Activated CD4-positive, alpha-beta T cell treated with anti-CD3 and anti-CD28 coated beads for 36 hours (primary cell): ENCODE measurements around the gene VLDLR. TPM values are rescaled to one million over a fixed set of nuclear protein-coding genes. Genes with fewer than 3 reads are reported as not detected.

ENCODE experiments used
- ATAC-seq: fragments of 200-7000 bp; cut with Tn5 transposase; one replicate; pipeline ENCODE4 v1.10.0; 2021; ENCODE audit warnings: mild to moderate bottlenecking, moderate library complexity
- CTCF ChIA-PET: fragments of 350-600 bp; sonication (Branson Sonifier 250); formaldehyde crosslinking; loops from one replicate; lab custom pipeline; 2021; ENCODE audit warnings: antibody characterized with exemption; lab: Charles Lee
- POLR2A ChIA-PET: fragments of 350-600 bp; sonication (Branson Sonifier 250); formaldehyde crosslinking; loops from one replicate; lab custom pipeline; 2021; ENCODE audit warnings: antibody characterized with exemption, inconsistent platforms; lab: Charles Lee
- DNase-seq: peaks from one replicate; pipeline ENCODE4 v3.0.0-alpha.2; 2020
- H3K27ac Mint-ChIP-seq: one replicate; pipeline ENCODE4 v1.8.0; 2021; ENCODE audit warnings: mixed read lengths
- H3K27me3 Mint-ChIP-seq: one replicate; pipeline ENCODE4 v1.8.0; 2021; ENCODE audit warnings: mixed read lengths
- H3K36me3 Mint-ChIP-seq: one replicate; pipeline ENCODE4 v1.8.0; 2021; ENCODE audit warnings: low read depth, mixed read lengths
- H3K4me1 Mint-ChIP-seq: one replicate; pipeline ENCODE4 v1.8.0; 2021; ENCODE audit warnings: mixed read lengths
- H3K4me3 Mint-ChIP-seq: one replicate; pipeline ENCODE4 v1.8.0; 2021; ENCODE audit warnings: mild to moderate bottlenecking, moderate library complexity, mixed read lengths
- H3K9me3 Mint-ChIP-seq: one replicate; pipeline ENCODE4 v1.8.0; 2021; ENCODE audit warnings: low read depth, mixed read lengths
- intact Hi-C, 2 experiments: fragments of 100-400 bp; cut with DNase I in 1 of 2; cut with micrococcal nuclease in 1 of 2; formaldehyde crosslinking; loops; one replicate each; pipeline versions ENCODE4 v1.14.2 to v1.15.1; 2022 to 2024; cut with DNase I, micrococcal nuclease
- total RNA-seq, 2 experiments: library from RNA; stranded (reverse); gene quantifications; one replicate each; pipeline ENCODE4 v1.2.3, GENCODE V29; 2021

The VLDLR gene
- total RNA-seq, 2 experiments from 2014 or later, result 12.7 to 14.5 TPM

GRCh38 chr9:2602704-2603116, 18.9 kb upstream of the VLDLR start:
- intact Hi-C loops, result no loop called here
- no peaks in the 10 kb centered on the region for H3K36me3 Mint-ChIP-seq
- ChIA-PET POLR2A (no interaction called here), CTCF (no interaction called here)
- H3K27me3 Mint-ChIP-seq, result peaks cover 19% of the 10 kb centered on the region
- no peak for ATAC-seq
- H3K27ac Mint-ChIP-seq, result no peak overlapping the region
- no peak overlapping the region for H3K4me3 Mint-ChIP-seq
- no peaks in the 10 kb centered on the region for H3K9me3 Mint-ChIP-seq
- no peaks in the 10 kb centered on the region for H3K4me1 Mint-ChIP-seq
- DNase-seq, result no peak

DNA sequence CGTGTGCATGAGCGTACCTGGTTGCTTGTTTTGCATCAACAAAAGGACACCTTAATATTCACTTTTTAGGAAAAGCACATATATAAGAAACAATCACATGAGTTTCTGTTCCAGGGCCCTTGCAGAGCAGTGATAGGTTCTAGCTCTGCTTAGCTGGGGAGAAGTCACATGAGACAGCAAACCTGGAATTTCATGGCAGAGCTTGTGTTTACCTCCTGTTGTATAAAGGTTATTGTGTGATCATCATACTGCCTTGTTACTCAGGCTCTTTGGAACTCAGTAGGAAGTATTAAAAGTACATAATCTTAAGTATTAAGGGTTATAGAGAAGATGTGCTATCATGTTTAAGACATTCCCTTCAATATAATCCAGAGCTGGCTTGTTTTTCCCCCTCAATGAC, 18.0 kb upstream of the VLDLR start:
- H3K27ac Mint-ChIP-seq, result no peak overlapping the region
- intact Hi-C loops, result no loop called here
- peaks cover 17% of the 10 kb centered on the region for H3K27me3 Mint-ChIP-seq
- no peaks in the 10 kb centered on the region for H3K9me3 Mint-ChIP-seq
- no peaks in the 10 kb centered on the region for H3K36me3 Mint-ChIP-seq
- no peak overlapping the region for H3K4me3 Mint-ChIP-seq
- ChIA-PET POLR2A (no interaction called here), CTCF (no interaction called here)
- H3K4me1 Mint-ChIP-seq, result no peaks in the 10 kb centered on the region
- DNase-seq, result no peak
- ATAC-seq, result no peak

DNA sequence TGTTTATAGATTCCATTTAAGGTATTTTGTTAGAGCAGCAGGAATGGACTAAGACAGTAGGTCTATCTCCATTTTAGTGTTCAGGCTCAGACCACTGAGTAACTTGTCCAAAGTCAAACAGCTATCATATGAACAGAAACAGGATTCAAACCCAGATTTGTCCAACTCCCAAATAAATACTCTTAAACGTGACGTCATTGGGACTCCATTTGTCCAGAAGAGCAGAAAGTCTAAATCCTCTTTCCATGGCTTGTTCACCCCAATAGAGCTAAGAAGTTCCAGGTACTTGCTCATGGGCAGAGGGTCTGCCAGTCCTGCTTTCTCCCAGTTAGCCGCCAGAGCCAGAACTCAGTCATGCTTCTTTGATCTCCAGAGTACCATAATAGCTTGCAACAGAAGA, 16.3 kb upstream of the VLDLR start:
- Mint-ChIP-seq H3K27ac (no peak overlapping the region), H3K9me3 (no peaks in the 10 kb centered on the region), H3K4me1 (no peaks in the 10 kb centered on the region), H3K36me3 (no peaks in the 10 kb centered on the region), H3K27me3 (peaks cover 11% of the 10 kb centered on the region), H3K4me3 (no peak overlapping the region)
- CTCF ChIA-PET, result interaction anchor here (0.6 to 0.7 kb wide), 2 partner anchors 362 to 1100 kb away, joined by 3 read pairs; no protein-coding TSS in a partner anchor
- ATAC-seq (no peak), DNase-seq (no peak)
- intact Hi-C loops, result no loop called here
- POLR2A ChIA-PET, result no interaction called here

- no peak overlapping the region for H3K4me3 Mint-ChIP-seq
- DNase-seq (no peak), ATAC-seq (no peak)
- POLR2A ChIA-PET, result no interaction called here
- CTCF ChIA-PET, result no interaction called here
- no peaks in the 10 kb centered on the region for H3K4me1 Mint-ChIP-seq
- peaks cover 13% of the 10 kb centered on the region for H3K27me3 Mint-ChIP-seq
- H3K36me3 Mint-ChIP-seq, result no peaks in the 10 kb centered on the region
- intact Hi-C loops, result no loop called here
- no peak overlapping the region for H3K27ac Mint-ChIP-seq
- H3K9me3 Mint-ChIP-seq, result no peaks in the 10 kb centered on the region
These were observed 13.3 kb upstream of the VLDLR start for GRCh38 chr9:2608276-2608675.

DNA sequence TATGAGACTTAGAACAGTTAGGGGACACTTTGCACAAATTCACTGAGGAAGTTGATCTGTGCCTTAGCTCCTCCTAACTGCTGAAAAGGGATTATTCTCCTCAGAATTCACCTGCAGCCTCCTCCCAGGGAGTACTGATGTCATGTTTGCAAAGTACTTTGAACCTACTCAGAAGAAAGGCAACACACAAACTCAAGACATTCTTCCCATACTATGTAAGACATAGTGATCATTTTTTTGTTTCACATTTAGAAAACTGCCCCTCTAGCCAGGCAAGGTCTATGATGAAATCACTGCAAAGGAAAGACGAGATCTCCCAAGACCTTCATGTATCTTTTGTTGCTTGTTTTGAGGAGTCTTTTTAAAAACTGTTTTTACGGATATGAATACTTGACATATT, 10.6 kb upstream of the VLDLR start:
- Mint-ChIP-seq H3K27ac (no peak overlapping the region), H3K9me3 (no peaks in the 10 kb centered on the region), H3K4me3 (no peak overlapping the region), H3K4me1 (no peaks in the 10 kb centered on the region), H3K36me3 (no peaks in the 10 kb centered on the region), H3K27me3 (peaks cover 17% of the 10 kb centered on the region)
- POLR2A ChIA-PET, result no interaction called here
- ATAC-seq, result no peak
- no peak for DNase-seq
- CTCF ChIA-PET, result no interaction called here
- intact Hi-C loops, result no loop called here

DNA sequence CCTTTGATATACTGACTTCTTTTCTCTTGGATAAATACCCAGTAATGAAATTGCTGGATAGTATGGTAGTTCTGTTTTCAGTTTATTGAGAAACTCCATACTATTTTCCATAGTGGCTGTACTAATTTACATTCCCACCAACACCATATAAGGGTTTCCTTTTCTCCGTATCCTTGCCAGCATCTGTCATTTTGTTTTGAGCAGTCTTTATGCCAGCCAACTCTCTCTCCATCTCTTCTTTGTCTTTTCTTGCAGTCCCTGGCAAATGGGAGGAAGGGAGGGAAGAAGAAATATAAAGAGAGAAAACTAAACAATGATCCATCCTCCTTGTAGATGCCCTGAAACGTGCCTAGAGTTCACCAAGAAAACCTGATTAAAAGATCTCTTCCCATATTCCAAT, 9.6 kb upstream of the VLDLR start:
- Mint-ChIP-seq H3K4me3 (no peak overlapping the region), H3K36me3 (no peaks in the 10 kb centered on the region), H3K4me1 (no peaks in the 10 kb centered on the region), H3K9me3 (no peaks in the 10 kb centered on the region), H3K27ac (no peak overlapping the region), H3K27me3 (peaks cover 17% of the 10 kb centered on the region)
- intact Hi-C loops, result no loop called here
- ATAC-seq, result no peak
- CTCF ChIA-PET, result no interaction called here
- DNase-seq, result no peak
- POLR2A ChIA-PET, result no interaction called here

DNA sequence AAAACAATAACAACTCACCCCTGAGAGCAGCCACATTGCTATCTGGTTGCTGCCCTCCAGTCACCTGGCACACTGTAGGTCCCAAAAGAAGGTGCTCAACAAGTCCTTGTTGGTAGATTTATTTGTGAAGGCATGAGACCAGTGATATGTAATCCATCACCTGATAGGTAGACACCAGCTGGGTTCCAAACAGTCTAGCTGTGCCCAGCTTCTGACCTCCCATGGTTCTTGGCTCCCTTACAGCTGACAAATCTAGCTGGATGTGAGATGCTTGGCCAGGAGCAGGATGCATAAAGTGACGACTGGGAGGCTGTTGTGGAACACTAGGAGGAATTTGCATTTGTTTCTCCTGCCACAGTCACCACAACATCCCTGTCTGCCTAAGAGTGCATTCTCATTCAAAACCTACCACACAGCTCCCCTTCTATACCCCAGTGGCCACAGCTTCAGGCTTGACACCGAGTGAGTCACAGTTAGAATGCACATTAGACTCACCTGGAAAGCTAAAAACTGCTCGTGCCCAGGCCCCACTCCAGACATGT, 7.8 kb upstream of the VLDLR start:
- Mint-ChIP-seq H3K4me3 (no peak overlapping the region), H3K36me3 (no peaks in the 10 kb centered on the region), H3K27me3 (peaks cover 27% of the 10 kb centered on the region), H3K27ac (no peak overlapping the region), H3K4me1 (no peaks in the 10 kb centered on the region), H3K9me3 (no peaks in the 10 kb centered on the region)
- intact Hi-C loops, result no loop called here
- CTCF ChIA-PET, result no interaction called here
- DNase-seq (no peak), ATAC-seq (no peak)
- POLR2A ChIA-PET, result no interaction called here

- ChIA-PET CTCF (no interaction called here), POLR2A (no interaction called here)
- peaks cover 41% of the 10 kb centered on the region for H3K27me3 Mint-ChIP-seq
- no peaks in the 10 kb centered on the region for H3K9me3 Mint-ChIP-seq
- H3K4me1 Mint-ChIP-seq, result peaks cover 2% of the 10 kb centered on the region
- DNase-seq (no peak), ATAC-seq (no peak)
- intact Hi-C loops, result no loop called here
- H3K4me3 Mint-ChIP-seq, result no peak overlapping the region
- no peaks in the 10 kb centered on the region for H3K36me3 Mint-ChIP-seq
- no peak overlapping the region for H3K27ac Mint-ChIP-seq
These were observed 6.1 kb upstream of the VLDLR start for GRCh38 chr9:2615497-2615896.

GRCh38 chr9:2616692-2617377, 4.8 kb upstream of the VLDLR start:
- ATAC-seq, result no peak
- no peak overlapping the region for H3K27ac Mint-ChIP-seq

DNA sequence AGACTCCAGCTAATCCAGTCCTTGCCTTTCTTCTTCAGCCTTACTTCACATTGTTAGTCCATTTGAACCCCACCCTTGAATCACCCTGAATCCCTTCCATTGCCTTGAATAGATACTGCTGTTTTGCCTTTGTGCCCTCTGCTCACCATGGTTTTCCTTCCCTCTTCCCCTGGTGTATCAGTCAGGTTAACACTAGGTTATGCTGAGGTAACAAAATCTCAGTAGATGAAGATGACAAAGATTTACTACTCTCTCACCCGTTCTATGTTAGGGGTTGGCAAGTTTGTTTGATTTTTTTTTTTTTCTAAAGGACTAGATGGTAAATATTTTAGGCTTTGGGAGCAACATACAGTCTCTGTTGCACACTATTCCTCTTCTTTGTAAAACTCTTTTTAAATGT, 3.3 kb upstream of the VLDLR start:
- no peak for DNase-seq
- intact Hi-C loops, result no loop called here
- ATAC-seq, result no peak
- Mint-ChIP-seq H3K36me3 (peaks cover 3% of the 10 kb centered on the region), H3K4me1 (peaks cover 11% of the 10 kb centered on the region), H3K27ac (no peak overlapping the region), H3K27me3 (peaks cover 43% of the 10 kb centered on the region), H3K9me3 (no peaks in the 10 kb centered on the region), H3K4me3 (no peak overlapping the region)
- ChIA-PET CTCF (interaction anchor here (0.7 kb wide), 1 partner anchor 145 kb away, joined by 3 read pairs; no protein-coding TSS in a partner anchor), POLR2A (no interaction called here)

More at GRCh38 chr9:2616692-2617377, 4.8 kb upstream of the VLDLR start:
- peaks cover 42% of the 10 kb centered on the region for H3K27me3 Mint-ChIP-seq
- POLR2A ChIA-PET, result no interaction called here
- H3K4me1 Mint-ChIP-seq, result peaks cover 7% of the 10 kb centered on the region
- H3K9me3 Mint-ChIP-seq, result no peaks in the 10 kb centered on the region
- H3K4me3 Mint-ChIP-seq, result no peak overlapping the region
- CTCF ChIA-PET, result interaction anchor here (0.6 to 0.7 kb wide), 2 partner anchors 149 to 547 kb away, joined by 3 read pairs; no protein-coding TSS in a partner anchor
- intact Hi-C loops, result no loop called here
- no peaks in the 10 kb centered on the region for H3K36me3 Mint-ChIP-seq
- no peak for DNase-seq

- ATAC-seq (peak; percentile 81), DNase-seq (peak; percentile 89)
- H3K4me1 Mint-ChIP-seq, result peaks cover 11% of the 10 kb centered on the region
- intact Hi-C loops, result loop anchor here (1.0 to 10.0 kb wide), 11 partner anchors 34 to 1646 kb away; partner anchors contain the start of genes PUM3 (in 2 of the 2), DMRT3 (in 1 of the 2), RFX3 (in 1 of the 2) and SMARCA2 (in 1 of the 2)
- POLR2A ChIA-PET, result no interaction called here
- H3K27ac Mint-ChIP-seq, result peak overlapping the region; percentile 96
- H3K9me3 Mint-ChIP-seq, result no peaks in the 10 kb centered on the region
- H3K27me3 Mint-ChIP-seq, result peaks cover 64% of the 10 kb centered on the region
- CTCF ChIA-PET, result no interaction called here
- peaks cover 3% of the 10 kb centered on the region for H3K36me3 Mint-ChIP-seq
- peak overlapping the region; percentile 90 for H3K4me3 Mint-ChIP-seq
These were observed 467 bp upstream of the VLDLR start for GRCh38 chr9:2620919-2621721.
